B cell (primary cell): ENCODE data around the gene RNF141. TPM values are rescaled to one million over a fixed set of nuclear protein-coding genes. Genes with fewer than 3 reads are reported as not detected.

Experiments used
- ATAC-seq: fragments of 200-7000 bp; cut with Tn5 transposase; one replicate; pipeline ENCODE4 v1.10.0; 2021; ENCODE audit warnings: low read depth, mild to moderate bottlenecking, moderate number of reproducible peaks, moderate library complexity
- CTCF ChIA-PET: fragments of 350-600 bp; sonication (Branson Sonifier 250); formaldehyde crosslinking; loops from one replicate; lab custom pipeline; 2021; ENCODE audit warnings: antibody characterized with exemption, inconsistent platforms; lab: Charles Lee
- POLR2A ChIA-PET: fragments of 350-600 bp; sonication (Branson Sonifier 250); formaldehyde crosslinking; loops from one replicate; lab custom pipeline; 2021; ENCODE audit warnings: antibody characterized with exemption; lab: Charles Lee
- DNase-seq: peaks from one replicate; pipeline ENCODE4 v3.0.0; 2013
- H2AFZ ChIP-seq: 2 replicates; pipeline ENCODE4 v1.6.1; 2012; ENCODE audit warnings: mild to moderate bottlenecking, low read depth, low read length; ENCODE audit not compliant: insufficient read depth, poor library complexity, severe bottlenecking
- H3K27ac ChIP-seq, 2 donors: 1 replicate in 1 of 2; 2 replicates in 1 of 2; pipeline ENCODE4 v1.5.1; 2012 to 2013; ENCODE audit warnings: low read length in 2 of 2, mild to moderate bottlenecking in 2 of 2, moderate library complexity in 1 of 2
- H3K27me3 ChIP-seq, 4 experiments: fragments of 200-600 bp in 1 of 4; sonication (generic) in 1 of 4; replicated peaks in 1 of 4; 1 replicate in 2 of 4; 2 replicates in 2 of 4; pipeline versions ENCODE4 v1.6.1 to v1.7.0; 2013 to 2016; ENCODE audit warnings: low read length in 3 of 4, mild to moderate bottlenecking in 2 of 4, mixed read lengths in 1 of 4, moderate library complexity in 1 of 4; ENCODE audit not compliant: insufficient read depth in 4 of 4, control insufficient read depth in 3 of 4; ENCODE audit errors: control extremely low read depth in 1 of 4
- H3K36me3 ChIP-seq, 2 experiments: replicated peaks in 1 of 2; 1 replicate in 1 of 2; 2 replicates in 1 of 2; pipeline versions ENCODE4 v1.6.1 to v1.7.1; 2013; ENCODE audit warnings: low read length in 1 of 2; ENCODE audit not compliant: insufficient read depth in 2 of 2, control insufficient read depth in 1 of 2; ENCODE audit errors: control extremely low read depth in 1 of 2, extremely low read depth in 1 of 2
- H3K4me1 ChIP-seq, 2 donors: fragments of 200-600 bp in 1 of 2; sonication (generic) in 1 of 2; 1 replicate in 1 of 2; 2 replicates in 1 of 2; pipeline versions ENCODE4 v1.5.1 to v1.6.1; 2013 to 2017; ENCODE audit warnings: low read length in 2 of 2; ENCODE audit not compliant: control insufficient read depth in 2 of 2, insufficient read depth in 2 of 2
- H3K4me2 ChIP-seq: replicated peaks from 2 replicates; pipeline ENCODE3; 2012; ENCODE audit warnings: mild to moderate bottlenecking, low read depth, low read length; ENCODE audit not compliant: poor library complexity, severe bottlenecking
- H3K4me3 ChIP-seq, 5 experiments: fragments of 200-600 bp in 1 of 5; sonication (generic) in 1 of 5; 1 replicate in 3 of 5; 2 replicates in 2 of 5; pipeline versions ENCODE4 v1.5.1 to v1.7.0; 2011 to 2016; ENCODE audit warnings: low read length in 4 of 5, mild to moderate bottlenecking in 4 of 5, low read depth in 2 of 5, control low read depth in 1 of 5, moderate library complexity in 1 of 5; ENCODE audit not compliant: insufficient read depth in 1 of 5; ENCODE audit errors: control extremely low read depth in 1 of 5, extremely low read depth in 1 of 5
- H3K79me2 ChIP-seq: fragments of 200-600 bp; sonication (generic); one replicate; pipeline ENCODE4 v1.6.0; 2016; ENCODE audit warnings: low read length; ENCODE audit not compliant: control insufficient read depth, insufficient read depth
- H3K9ac ChIP-seq: fragments of 200-600 bp; sonication (generic); 2 replicates; pipeline ENCODE4 v1.6.1; 2017; ENCODE audit warnings: mild to moderate bottlenecking, low read length, moderate library complexity
- H3K9me3 ChIP-seq, 3 donors: one replicate each; pipeline versions ENCODE4 v1.6.1 to v1.7.1; 2013; ENCODE audit warnings: low read length in 2 of 3; ENCODE audit not compliant: control insufficient read depth in 2 of 3, insufficient read depth in 1 of 3; ENCODE audit errors: control extremely low read depth in 1 of 3
- H4K20me1 ChIP-seq: 2 replicates; pipeline ENCODE4 v1.6.0; 2012; ENCODE audit warnings: mild to moderate bottlenecking, low read length; ENCODE audit not compliant: insufficient read depth, control insufficient read depth, poor library complexity, severe bottlenecking
- H3K27ac Mint-ChIP-seq: one replicate; pipeline ENCODE4 v1.8.0; 2021; ENCODE audit warnings: mixed read lengths
- H3K27me3 Mint-ChIP-seq: one replicate; pipeline ENCODE4 v1.8.0; 2021; ENCODE audit warnings: mixed read lengths
- H3K4me1 Mint-ChIP-seq: one replicate; pipeline ENCODE4 v1.8.0; 2021; ENCODE audit warnings: mixed read lengths
- H3K4me3 Mint-ChIP-seq: one replicate; pipeline ENCODE4 v1.8.0; 2021; ENCODE audit warnings: mixed read lengths
- H3K9me3 Mint-ChIP-seq: one replicate; pipeline ENCODE4 v1.8.0; 2022; ENCODE audit warnings: mixed read lengths; ENCODE audit not compliant: insufficient read depth
- CTCF ChIP-seq: fragments of 200-600 bp; IDR thresholded peaks from one replicate; pipeline ENCODE4 v1.8.0; 2022; ENCODE audit warnings: antibody characterized with exemption, mild to moderate bottlenecking
- EZH2 ChIP-seq: IDR thresholded peaks from 2 replicates; pipeline ENCODE4 v1.6.1; 2012; ENCODE audit warnings: borderline replicate concordance, low read depth, mild to moderate bottlenecking, moderate library complexity, low read length; ENCODE audit not compliant: insufficient read depth, poor library complexity, severe bottlenecking
- WGBS: methylation state at CpG from one replicate; pipeline ENCODE4 v1.1.5; 2013; ENCODE audit warnings: missing lambda C conversion rate; ENCODE audit not compliant: insufficient coverage; 5-methylcytosine and 5-hydroxymethylcytosine counted together
- intact Hi-C: fragments of 100-400 bp; cut with micrococcal nuclease; formaldehyde crosslinking; loops from one replicate; pipeline ENCODE4 v1.10.0; 2022
- polyA plus RNA-seq: library from polyadenylated mRNA; depleted of rRNA; stranded (reverse); fragments of >200 nt; gene quantifications from 2 replicates; pipeline ENCODE4 v1.2.3, GENCODE V29; 2012
- total RNA-seq, 2 donors: library from RNA; stranded (reverse); fragments of 120-200 nt in 1 of 2; gene quantifications; 1 replicate in 1 of 2; 2 replicates in 1 of 2; pipeline versions ENCODE4 v1.2.3 to v1.2.4, GENCODE V29; 2013 to 2022

RNF141 gene
- total and polyA plus RNA-seq, 2 donors (not counting 1 experiment from before 2014, with no cell fraction given): 23.3 to 48.2 TPM

GRCh38 chr11:10495464-10495786 lies 45.6 kb downstream of the RNF141 start:
- peaks cover 8% of the 10 kb centered on the region for H4K20me1 ChIP-seq
- Mint-ChIP-seq H3K4me1 (peaks cover 2% of the 10 kb centered on the region), H3K4me3 (no peak overlapping the region), H3K9me3 (no peaks in the 10 kb centered on the region), H3K27me3 (no peaks in the 10 kb centered on the region), H3K27ac (no peak overlapping the region)
- no peak for DNase-seq
- TF ChIP-seq CTCF (no peak), EZH2 (no peak)
- ChIA-PET POLR2A (interaction anchor here (0.6 kb wide), 1 partner anchor 81 kb away, joined by 4 read pairs; no protein-coding TSS in a partner anchor), CTCF (interaction anchor here (2.1 kb wide), 1 partner anchor 19 kb away, joined by 5 read pairs; no protein-coding TSS in a partner anchor)
- no peak overlapping the region for H2AFZ ChIP-seq
- H3K27me3 ChIP-seq: no peaks in the 10 kb centered on the region
- no peaks in the 10 kb centered on the region for H3K9me3 ChIP-seq
- no peak overlapping the region for H3K9ac ChIP-seq
- no peak for ATAC-seq
- H3K4me1 ChIP-seq: peaks cover 0 to 5% of the 10 kb centered on the region in 2 donors
- intact Hi-C loops: no loop called here
- H3K36me3 ChIP-seq: peaks cover 9 to 100% of the 10 kb centered on the region in 2 experiments
- no peak overlapping the region for H3K4me2 ChIP-seq
- 100% methylated on average over 4 of the region's 8 CpGs for WGBS
- H3K4me3 ChIP-seq: no peak overlapping the region
- H3K79me2 ChIP-seq: peaks cover 37% of the 10 kb centered on the region
- peak overlapping the region in 1 of 2 donors; percentile 17 for H3K27ac ChIP-seq

DNA sequence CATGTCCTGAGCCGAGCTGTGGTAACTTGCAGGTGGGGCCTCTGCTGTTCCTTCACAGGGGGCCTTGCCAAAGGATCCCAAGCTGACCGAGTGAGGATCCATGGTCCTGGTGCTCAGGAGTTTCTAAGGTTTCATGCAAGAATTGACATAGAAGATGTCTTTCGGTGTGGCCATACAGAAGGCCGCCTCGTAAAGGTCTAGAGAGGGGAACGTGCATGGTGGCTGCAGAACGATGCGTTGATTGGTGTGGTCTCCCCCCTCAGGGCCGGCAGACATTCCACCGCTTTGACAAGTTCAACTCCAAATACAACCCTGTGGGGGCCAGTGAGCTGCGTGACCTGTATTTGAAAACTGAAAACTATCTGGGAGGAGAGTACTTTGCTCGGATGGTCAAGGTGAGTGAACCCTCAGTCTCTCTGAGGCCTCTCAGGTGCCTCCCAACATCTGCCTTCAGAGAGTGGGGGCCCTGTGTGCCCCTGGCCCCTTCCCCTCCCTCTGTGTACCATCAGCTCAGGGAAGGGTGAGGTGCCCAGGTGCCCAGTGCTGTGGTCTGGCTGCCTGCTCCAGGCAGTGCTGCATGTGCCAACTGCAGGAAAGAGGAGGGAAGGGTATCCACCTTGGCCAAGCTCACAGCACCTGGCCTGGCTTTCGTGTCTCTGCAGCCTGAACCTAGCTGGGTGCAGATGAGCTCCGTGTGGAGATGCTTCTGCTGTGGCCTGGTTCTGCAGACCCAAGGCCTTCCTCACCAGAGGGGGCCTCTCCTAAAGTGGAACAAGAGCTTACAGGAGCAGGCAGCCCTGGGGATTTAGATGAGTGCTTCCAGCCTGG lies 46.1 kb downstream of the RNF141 start:
- peaks cover 7 to 100% of the 10 kb centered on the region in 2 experiments for H3K36me3 ChIP-seq
- 97% methylated on average over 5 of the region's 14 CpGs for WGBS
- peak overlapping the region in 1 of 2 donors; percentile 17 for H3K27ac ChIP-seq
- H3K9ac ChIP-seq: no peak overlapping the region
- peaks cover 8% of the 10 kb centered on the region for H4K20me1 ChIP-seq
- no peaks in the 10 kb centered on the region for H3K9me3 ChIP-seq
- POLR2A ChIA-PET: interaction anchor here (0.6 kb wide), 1 partner anchor 81 kb away, joined by 4 read pairs; no protein-coding TSS in a partner anchor
- H3K27me3 ChIP-seq: no peaks in the 10 kb centered on the region
- no peak for DNase-seq
- no peak for TF ChIP-seq EZH2
- H2AFZ ChIP-seq: no peak overlapping the region
- ATAC-seq: no peak
- no peak overlapping the region for H3K4me3 Mint-ChIP-seq
- no peaks in the 10 kb centered on the region for H3K27me3 Mint-ChIP-seq
- peaks cover 4 to 11% of the 10 kb centered on the region in 2 donors for H3K4me1 ChIP-seq
- intact Hi-C loops: no loop called here
- CTCF ChIA-PET: interaction anchor here (2.1 kb wide), 1 partner anchor 19 kb away, joined by 5 read pairs; no protein-coding TSS in a partner anchor
- H3K4me1 Mint-ChIP-seq: peaks cover 6% of the 10 kb centered on the region
- no peaks in the 10 kb centered on the region for H3K9me3 Mint-ChIP-seq
- no peak overlapping the region for H3K4me3 ChIP-seq
- peaks cover 43% of the 10 kb centered on the region for H3K79me2 ChIP-seq
- no peak overlapping the region for H3K4me2 ChIP-seq
- no peak overlapping the region for H3K27ac Mint-ChIP-seq
